Activated effector memory CD4-positive, alpha-beta T cell treated with Interleukin-2 at 50 U/mL for 16 hours (primary cell): Measurements from ENCODE around the gene FAM124B.
"Not testable (repeated sequence)": the region's sequence is repeated elsewhere in the genome, so short reads cannot be mapped to it uniquely, and the experiment has no call there.

Experiments used
- DNase-seq: peaks from one replicate; pipeline ENCODE4 v3.0.0-alpha.2; 2020

Gene FAM124B

DNA sequence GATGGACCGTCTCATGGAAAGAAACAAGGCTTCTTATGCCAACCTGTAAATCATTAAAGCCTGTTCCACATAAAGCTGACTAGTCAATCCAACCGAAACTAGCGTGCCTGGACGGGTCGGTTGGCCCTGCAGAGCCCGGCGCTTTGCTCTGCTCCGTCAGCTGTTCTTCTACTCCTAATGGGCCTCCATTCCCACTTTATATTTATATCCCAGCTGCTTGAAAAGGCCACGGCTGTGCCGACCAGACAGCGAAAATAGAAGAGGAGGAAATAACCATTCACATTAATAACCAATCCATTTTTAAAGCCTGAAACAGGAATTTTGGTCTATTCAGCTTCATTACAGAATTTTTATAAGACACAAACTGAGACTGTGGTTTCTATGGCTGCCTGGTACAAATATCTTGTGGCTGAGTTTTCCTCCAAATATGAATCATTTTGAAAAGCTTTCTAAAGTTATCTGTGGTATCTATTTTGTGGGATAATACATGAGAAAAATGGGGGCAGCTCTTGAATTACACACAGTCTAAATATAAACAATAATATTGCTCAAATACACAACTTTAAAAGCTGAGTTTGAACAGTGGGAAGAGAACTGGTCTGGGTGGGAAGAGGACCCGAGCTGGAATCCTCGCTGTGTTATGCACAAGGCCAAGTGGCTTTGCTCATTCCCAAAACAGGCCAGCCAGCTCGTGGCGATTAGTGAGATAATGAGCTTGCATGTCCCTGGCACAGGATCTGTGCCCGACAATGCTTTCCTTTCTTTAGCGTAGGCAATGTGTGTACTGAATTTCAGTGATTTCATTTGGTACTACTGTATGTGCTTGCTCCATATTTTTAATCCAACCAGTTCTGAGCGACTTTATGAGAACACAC is 10.5 kb upstream of the FAM124B start:
- no peak for DNase-seq

DNA sequence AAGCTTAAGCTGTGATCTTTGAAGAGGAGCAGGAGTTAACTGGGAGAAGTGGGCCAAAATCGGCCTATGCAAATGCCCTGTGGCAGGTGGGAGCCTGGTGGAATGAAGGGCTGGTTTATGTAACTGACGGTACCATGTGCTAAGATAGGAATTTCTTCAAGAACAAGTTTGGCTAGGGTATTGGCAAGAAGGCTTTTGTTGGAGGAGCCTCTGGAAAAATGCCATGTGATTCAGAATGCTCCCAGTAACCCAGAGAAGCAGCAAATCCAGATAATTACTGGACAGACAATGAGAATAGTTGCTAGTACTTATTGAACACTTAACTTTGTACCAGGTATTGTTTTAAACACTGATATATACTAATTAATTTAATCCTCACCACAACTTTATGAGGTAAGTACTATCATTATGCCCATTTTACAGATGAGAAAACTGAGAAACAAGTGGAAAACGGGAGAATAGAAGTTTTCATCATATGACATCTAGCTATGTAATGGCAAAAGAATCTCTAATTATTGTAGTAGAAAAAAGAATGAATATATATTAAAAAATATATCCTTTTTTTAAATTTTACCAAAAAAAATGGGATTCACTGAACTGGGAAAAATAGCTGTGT is 9.1 kb upstream of the FAM124B start:
- DNase-seq: no peak

- DNase-seq: no peak
Measured at GRCh38 chr2:224408676-224409075, 6.8 kb upstream of the FAM124B start.

GRCh38 chr2:224407241-224407701 is 5.4 kb upstream of the FAM124B start:
- DNase-seq: no peak

- DNase-seq: no peak
Measured at GRCh38 chr2:224405841-224406370, 4.0 kb upstream of the FAM124B start.

- no peak for DNase-seq
Measured at GRCh38 chr2:224405412-224405811, 3.5 kb upstream of the FAM124B start.

- DNase-seq: no peak
Measured at GRCh38 chr2:224404796-224405195, 2.9 kb upstream of the FAM124B start.

DNA sequence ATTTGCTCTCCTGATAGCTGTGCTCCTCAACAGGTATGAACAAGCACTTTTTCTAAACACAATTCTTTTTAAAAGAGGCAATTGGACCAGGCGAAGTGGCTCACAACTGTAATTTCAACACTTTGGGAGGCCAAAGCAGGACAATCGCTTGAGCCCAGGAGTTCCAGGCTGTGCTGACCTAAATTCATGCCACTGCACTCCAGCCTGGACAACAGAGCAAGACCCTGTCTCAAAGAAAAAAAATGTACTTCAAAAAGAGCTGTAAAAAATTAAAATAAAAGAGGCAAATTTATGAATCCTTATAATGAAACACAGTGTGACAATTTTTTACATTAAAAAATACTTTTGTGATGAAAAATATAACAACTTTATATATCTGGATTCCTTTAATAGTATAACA is 1.8 kb upstream of the FAM124B start:
- no peak for DNase-seq

DNA sequence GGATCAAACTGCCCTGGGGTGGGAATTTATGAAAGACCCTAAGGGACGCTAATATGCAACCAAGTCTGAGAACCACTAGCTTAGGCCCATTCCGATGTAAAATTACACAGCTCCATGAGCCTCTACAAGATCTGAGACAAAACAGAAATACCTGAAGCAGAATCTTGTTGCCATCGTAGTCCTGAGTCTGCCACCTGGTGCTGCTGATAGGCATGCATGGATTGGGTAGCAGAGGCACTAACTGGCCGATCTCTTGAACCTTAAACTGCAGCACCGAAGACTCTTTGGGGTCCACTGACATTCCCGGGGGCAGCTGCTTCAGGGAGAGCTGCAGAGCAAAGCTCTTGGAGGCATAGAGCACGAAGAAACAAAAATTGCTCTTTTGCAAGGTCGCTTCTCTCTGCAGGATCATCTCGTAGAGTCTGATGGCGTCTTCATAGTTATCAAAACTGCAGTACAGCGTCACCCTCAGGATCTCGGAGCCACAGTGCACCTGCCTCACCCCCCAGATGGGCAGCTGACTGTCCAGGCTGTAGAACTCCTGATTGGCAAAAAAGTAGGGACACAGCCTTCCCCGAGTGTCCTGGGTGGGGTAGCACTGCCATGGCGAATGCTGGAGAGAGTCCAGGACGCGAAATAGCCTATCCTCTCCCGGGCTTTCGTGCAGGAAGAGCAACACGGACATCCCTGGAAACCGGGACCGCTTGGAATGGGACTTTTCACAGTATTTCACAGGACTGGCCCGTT is 848 bp downstream of the FAM124B start:
- no peak for DNase-seq

- no peak for DNase-seq
Measured at GRCh38 chr2:224400174-224400810, 1.6 kb downstream of the FAM124B start.

DNA sequence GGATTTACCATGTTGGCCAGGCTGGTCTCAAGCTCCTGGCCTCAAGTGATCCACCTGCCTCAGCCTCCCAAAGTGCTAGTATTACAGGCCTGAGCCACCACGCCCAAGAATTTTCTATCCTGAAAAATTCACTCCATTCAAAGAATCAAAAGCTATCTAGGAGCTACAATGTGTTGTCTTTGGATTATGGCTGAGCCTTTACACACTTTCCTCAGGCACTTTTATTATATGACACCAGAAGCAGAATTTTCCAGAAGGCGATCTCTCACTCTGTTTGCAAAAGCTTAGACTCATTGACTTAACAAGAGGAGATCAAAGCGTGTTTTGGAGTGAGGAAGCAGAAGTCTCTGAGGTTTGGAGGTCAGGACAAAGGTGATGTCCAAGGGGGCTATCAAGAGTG is 3.6 kb downstream of the FAM124B start:
- DNase-seq: no peak

GRCh38 chr2:224397100-224397499 is 4.8 kb downstream of the FAM124B start:
- DNase-seq: not testable (repeated sequence)

DNA sequence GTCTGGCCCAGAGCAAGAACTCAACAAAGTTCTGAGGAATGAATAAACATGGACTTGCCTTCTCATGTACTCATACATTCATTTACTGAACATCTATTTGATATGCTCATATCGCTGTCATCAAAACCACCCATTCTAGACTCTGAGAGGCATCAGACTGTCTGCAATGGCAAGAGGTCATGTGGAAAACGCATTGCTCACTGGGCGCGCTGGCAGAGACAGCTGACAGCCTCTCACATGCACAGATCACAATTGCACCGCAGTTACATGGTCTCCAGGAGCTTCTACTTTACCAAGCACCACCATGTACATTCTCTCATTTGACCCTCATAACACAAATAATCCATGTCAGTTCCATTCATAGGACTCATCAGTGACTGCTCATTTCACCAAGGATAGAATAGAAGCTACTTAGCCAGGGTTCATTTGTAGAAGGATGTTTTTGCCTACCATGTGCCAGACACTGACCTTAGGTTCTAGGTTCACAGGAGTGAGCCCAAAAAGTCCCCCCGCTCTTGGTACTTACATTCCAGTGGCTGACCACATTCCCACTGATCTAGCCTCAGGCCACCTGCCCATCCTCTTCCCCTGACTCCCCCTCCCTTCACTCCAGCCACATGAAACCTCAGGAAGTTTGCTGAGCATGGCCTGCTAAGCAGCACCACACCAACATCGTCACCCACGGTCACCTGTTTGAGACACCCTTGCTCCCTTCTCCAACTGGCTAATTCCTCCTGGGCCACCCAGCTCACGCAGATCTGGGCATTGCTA is 6.1 kb downstream of the FAM124B start:
- DNase-seq: no peak

DNA sequence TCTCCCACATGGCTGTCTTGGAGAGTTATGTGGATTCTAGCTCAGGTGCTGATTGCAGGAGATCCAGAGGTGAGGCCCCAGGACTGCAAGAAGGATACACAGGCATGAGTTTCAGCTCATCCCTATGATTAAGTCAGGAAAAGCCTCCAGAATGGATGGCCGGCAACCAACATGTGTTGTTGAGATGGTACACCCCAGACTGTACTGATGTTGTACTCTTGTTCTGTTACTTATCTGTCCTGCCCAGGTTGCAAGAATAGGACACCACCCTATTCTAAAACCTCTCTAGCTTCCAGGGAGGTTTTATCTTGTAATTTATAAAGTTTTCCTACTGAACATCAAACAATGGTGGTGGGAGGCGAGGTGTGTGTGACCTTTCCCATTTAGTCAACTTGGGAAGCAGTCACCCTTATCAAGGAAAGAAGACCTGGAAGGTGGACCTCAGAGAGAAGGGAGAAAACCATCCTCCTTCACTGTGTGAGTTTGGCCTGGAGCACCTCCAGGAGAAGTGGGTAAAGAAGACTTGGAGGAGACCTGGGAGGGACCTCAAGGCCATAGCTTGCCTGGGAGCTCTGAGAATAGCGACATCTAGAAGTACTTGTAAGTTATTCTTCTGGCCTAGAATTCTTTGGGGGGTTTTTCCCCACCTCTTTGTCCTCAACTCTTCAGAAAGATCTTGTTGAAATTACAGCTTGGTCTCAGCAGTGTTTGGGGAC is 8.6 kb downstream of the FAM124B start:
- no peak for DNase-seq

DNA sequence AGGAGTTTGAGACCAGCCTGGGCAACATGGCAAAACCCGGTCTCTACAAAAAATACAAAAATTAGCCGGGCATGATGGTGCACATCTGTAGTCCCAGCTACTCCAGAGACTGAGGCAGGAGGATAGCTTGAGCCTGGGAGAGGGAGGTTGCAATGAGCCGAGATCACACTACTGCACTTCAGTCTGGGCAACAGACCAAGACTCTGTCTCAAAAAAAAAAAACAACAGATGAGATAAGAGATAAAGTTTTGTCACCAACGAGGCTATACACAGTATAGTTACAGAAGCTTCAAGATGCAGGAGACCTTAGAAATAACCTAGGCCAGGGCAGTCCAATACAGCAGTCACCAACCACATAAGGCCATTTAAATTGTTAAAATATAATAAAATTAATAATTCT is 9.4 kb downstream of the FAM124B start:
- DNase-seq: no peak

DNA sequence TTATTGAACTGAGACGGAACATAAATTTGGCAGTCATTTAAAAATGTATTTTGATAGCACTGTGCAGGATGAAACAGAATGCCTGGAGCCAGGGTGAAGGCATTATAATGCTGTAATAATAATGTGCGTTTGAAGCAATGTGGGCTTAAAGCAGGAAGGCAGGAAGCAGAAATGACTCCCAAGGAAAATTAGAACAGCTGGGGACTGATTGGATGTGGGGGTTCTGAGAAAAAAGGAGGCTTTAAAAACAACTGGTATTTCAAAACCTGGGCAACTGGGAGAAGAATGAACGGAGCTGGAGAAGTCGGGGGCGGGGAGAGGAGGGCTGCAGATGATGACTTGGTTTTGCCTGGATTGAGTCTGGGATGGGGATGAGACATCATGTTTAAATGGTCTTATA is 12.6 kb downstream of the FAM124B start:
- no peak for DNase-seq

DNA sequence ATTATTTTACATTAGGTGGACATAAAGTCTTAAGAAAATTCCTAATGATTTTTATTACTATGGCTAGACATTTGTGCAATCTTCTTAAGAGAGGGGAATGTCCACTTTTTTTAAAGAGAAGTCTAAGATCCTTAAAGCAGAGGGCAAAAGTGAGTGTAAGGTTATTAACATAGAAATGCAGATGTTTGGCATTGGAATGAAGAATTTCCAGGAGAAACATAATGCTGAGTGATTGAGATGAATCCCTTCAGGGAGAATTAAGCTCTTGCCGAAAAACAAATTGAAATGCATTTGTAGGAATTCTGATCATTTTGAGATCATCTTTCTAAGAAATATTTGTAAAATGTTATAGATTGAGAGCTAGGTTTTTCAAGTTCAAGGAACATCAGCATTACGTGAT is 15.0 kb downstream of the FAM124B start:
- DNase-seq: no peak

DNA sequence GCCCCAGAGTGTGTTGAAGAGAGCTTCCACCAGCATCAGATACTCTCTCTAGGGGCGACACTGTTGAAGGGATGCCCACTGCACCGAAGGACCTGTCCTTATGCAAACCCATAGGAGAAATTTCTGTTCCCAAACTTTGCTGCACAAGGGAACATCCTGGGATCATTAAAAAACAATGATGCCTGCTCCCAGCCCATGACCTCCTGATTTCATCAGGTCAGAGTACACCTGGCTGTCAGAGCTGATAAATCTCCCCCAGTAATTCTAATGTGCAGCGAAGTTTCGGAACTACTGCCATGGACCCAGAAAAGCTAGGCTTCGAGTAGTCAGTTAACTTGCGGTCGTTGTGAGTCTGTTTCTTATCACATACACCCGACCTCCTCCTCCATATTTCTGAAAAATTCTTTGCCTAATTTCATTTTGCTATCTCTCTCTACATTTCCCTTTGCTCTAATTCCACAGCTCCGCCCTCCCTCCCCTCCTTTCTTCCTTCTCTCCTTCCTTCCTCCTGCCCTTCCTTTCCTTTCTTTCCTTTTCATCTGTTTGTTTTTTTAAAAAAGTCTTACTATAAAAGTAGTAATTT is 18.8 kb downstream of the FAM124B start:
- DNase-seq: no peak

- DNase-seq: not testable (repeated sequence)
Measured at GRCh38 chr2:224382280-224382647, 19.6 kb downstream of the FAM124B start.

- DNase-seq: no peak
Measured at GRCh38 chr2:224381521-224382279, 20.2 kb downstream of the FAM124B start.
